Cerebellar cortex (tissue), 1 donor: Measurements from ENCODE around the gene GLP2R.
"Not testable (repeated sequence)": the region's sequence is repeated elsewhere in the genome, so short reads cannot be mapped to it uniquely, and the experiment has no call there.

Experiments
- DNase-seq: peaks from one replicate; pipeline ENCODE4 v3.0.0-alpha.2; 2015; ENCODE audit warnings: low spot score

Gene GLP2R

GRCh38 chr17:9899280-9900043, 73.7 kb downstream of the GLP2R start:
- DNase-seq: no peak

- DNase-seq: no peak
Observed at GRCh38 chr17:9900044-9900594, 74.4 kb downstream of the GLP2R start.

DNA sequence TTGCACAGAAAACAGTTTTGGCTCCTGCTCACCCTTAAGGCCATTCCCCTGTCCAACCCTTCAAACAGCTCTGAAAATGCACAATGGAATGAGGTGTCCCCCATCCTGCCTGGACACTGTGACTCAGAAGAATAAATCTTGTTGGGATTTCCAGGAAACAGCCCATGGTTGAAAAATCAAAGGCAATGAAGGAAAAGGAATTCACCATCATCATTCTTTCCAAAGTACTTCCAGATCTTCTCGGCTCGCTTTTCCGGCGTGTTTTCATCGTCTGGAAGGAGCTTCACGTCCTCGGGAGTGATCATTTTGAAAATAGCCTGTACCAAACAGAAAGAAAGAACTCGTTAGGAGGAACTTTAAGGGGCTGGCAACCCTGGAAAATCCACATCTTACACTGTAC, 75.1 kb downstream of the GLP2R start:
- no peak for DNase-seq

GRCh38 chr17:9902120-9902519, 76.4 kb downstream of the GLP2R start:
- DNase-seq: no peak

GRCh38 chr17:9904277-9905077, 78.8 kb downstream of the GLP2R start:
- DNase-seq: no peak

GRCh38 chr17:9905078-9905415, 79.3 kb downstream of the GLP2R start, which contains the start of gene RCVRN:
RCVRN (minus strand) TSS chr17:9905271; CDS start chr17:9905180, 91 bp downstream.
- DNase-seq: no peak

GRCh38 chr17:9905902-9906301, 80.2 kb downstream of the GLP2R start:
- DNase-seq: peak; percentile 49

DNA sequence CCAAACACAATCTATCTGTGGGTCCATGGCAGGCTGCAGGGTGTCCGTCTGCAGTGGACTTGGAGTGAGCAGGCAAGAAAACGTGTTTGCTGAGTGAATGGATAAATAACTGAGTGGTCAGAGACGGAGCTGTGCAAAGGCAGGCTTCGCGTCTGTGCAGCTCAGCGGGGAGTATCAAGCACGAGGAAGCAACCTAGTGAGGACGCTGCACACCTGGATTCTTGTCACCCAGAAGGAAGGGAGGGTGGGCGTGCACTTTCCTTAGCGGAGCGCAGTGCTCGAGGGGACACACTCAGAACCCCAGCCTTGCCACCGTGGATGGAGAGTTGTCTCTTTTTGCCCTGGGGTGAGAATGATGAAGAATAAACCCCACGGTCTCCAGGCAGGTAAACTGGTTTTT, 80.9 kb downstream of the GLP2R start:
- DNase-seq: no peak

- DNase-seq: no peak
Observed at GRCh38 chr17:9907131-9907530, 81.4 kb downstream of the GLP2R start.

DNA sequence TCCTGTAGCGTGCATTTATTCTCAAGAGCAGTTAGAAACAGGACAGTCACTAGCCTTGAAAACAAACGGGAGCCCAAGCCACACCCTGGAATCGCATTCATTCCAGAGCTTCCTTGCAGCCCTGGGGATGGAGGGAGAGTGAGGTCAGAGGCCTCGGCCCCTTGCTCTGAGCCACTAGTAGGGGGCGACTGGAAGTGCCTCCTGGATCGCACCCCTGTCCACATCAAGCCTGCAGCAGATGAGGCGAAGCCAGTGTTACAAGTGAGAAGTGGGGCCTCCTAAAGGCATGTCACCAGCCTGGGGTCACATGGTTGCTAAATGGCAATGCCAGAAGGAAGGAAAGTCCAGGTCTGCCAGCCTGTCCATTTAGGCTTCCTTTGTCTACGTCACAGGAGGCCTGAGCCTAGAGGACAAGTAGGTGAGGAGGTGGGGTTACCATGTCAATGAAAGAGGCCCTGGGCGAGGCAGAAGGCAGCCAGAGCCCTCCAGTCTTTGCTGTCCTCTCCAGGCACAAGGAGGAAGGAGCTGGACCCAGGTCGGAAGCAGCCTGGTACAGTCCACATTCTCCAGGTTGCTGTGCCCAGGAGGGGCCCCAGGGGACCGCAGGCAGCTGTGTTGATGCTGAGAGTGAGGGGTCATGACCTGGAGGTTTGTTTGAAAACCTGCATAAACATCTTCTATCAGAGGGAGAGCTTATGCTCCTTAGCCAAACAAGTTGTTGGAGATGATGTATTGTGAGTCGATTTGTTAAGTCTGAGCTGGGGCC, 82.3 kb downstream of the GLP2R start:
- no peak for DNase-seq

DNA sequence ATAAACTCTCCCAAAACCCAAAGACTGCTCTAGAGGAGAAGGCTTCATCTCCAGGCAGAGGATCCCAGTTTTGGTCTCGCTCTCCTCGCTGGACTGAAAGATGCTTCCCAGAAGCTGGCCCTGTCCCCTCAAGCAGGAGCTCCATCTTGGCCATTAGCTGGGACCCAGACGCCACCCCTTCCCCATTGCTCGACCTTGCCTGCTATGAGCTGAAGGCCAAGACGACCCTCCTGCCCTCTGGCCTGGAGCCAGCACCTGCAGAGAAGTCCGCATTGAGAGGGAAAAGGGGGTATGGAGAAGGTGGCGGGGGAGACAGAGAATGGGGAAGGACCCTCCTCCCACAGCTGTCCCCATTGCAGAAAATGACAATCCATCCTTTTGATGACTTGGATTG, 82.9 kb downstream of the GLP2R start:
- DNase-seq: no peak

DNA sequence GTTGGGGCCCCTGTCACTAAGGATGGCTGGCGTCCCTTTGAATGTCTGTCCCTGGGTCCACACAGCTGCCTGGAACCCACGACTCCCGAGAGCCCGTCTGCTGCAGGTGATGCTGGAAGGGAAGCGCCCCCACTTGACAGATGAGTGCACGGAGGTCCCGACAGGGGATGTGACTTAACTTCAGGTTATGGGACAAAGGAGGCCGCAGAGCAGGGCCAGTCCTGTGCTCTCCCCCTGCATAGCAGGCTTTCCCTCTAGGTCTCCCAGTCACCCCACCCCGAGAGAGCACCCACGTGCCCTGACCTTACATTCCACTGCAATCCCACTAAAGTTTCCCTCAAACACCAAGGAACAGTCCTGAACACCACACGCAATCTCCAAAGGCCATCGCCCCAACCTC, 85.4 kb downstream of the GLP2R start:
- no peak for DNase-seq

GRCh38 chr17:9912121-9913099, 86.7 kb downstream of the GLP2R start:
- peak; percentile 64 for DNase-seq

GRCh38 chr17:9913476-9913875, 87.8 kb downstream of the GLP2R start:
- DNase-seq: no peak

GRCh38 chr17:9916108-9916507, 90.4 kb downstream of the GLP2R start:
- DNase-seq: no peak

DNA sequence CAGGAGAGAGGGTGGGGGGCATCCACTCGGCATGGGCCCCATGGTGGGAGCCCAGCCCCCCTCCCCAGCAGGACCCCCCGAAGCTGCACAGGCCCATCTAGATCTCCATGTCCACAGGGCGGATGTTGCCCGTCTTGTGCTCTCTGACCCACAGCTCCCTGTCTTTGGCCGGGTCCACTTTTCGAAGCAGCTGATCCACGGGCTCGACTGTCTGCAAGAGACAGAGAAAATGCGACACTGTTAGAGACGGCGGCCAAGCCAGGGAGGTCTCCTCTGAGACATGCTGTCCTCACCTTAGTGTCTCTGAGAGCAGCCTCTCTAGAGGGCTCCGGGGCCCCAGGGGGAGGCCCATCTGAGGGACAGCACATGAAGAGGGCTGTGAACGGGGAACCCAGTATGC, 91.4 kb downstream of the GLP2R start:
- DNase-seq: no peak

GRCh38 chr17:9917801-9918200, 92.1 kb downstream of the GLP2R start:
- no peak for DNase-seq

GRCh38 chr17:9918352-9918751, 92.6 kb downstream of the GLP2R start:
- DNase-seq: no peak

DNA sequence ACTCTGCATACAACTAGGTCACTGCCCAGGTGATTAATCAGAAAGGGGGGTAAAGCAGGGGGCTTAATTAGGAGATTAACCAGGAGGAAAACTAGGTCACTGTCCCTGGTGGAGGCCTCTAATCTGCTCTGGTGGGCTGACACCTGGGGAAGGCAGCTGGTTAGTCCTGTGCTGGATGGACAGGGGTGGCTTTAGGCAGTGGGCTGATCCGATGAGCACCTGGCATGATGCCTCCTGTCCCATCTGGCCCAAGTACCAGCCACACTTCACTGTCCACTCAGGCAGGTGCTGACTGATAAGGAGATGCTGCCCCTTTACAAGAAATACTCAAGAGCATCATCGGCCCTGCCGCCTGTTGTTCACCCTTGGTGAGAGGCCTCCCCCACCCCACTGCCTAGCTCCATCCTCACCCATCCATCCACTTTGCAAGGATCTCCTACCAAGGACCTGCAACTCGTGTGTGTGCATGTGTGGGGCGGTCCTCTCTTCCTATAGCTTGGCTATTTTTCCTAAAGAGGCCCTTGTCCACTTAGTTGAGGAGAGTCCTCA, 93.2 kb downstream of the GLP2R start:
- DNase-seq: no peak

DNA sequence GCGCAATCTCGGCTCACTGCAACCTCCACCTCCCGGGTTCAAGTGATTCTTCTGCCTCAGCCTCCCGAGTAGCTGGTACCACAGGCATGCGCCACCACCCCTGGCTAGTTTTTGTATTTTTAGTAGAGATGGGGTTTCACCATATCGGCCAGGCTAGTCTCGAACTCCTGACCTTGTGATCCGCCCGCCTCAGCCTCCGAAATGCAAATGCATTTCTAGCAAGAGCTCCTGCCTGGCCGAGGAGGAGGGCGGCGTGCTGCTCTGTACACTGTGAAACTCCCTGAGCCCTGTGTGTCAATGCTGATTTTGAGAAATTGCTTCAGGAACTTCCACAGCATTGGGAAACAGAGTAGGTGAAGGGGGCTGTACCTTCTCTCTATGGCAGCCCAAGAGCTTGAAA, 95.5 kb downstream of the GLP2R start:
- DNase-seq: not testable (repeated sequence)
